Lower leg skin (tissue), 4 donors: Measurements from ENCODE around the gene ZMYND11. TPM values are rescaled to one million over a fixed set of nuclear protein-coding genes. Genes with fewer than 3 reads are reported as not detected.

Source experiments
- DNase-seq, 2 donors: peaks; one replicate each; pipeline ENCODE4 v3.0.0-alpha.2; 2019; ENCODE audit warnings: low spot score in 2 of 2
- H3K4me3 ChIP-seq: fragments of 200-600 bp; sonication (generic); 2 replicates; pipeline ENCODE4 v1.5.1; 2017; ENCODE audit warnings: mild to moderate bottlenecking, low read depth; ENCODE audit not compliant: poor library complexity, severe bottlenecking
- POLR2A ChIP-seq, 2 donors: fragments of 450-650 bp; IDR thresholded peaks; one replicate each; pipeline ENCODE4 v1.6.1; 2016 to 2017; ENCODE audit warnings: antibody characterized with exemption in 2 of 2, mild to moderate bottlenecking in 1 of 2, moderate library complexity in 1 of 2
- WGBS, 2 donors: methylation state at CpG; one replicate each; pipeline ENCODE4 v1.1.5; 2018; 5-methylcytosine and 5-hydroxymethylcytosine counted together
- intact Hi-C: fragments of 100-400 bp; cut with DNase I; formaldehyde crosslinking; loops from one replicate; pipeline ENCODE4 v1.15.0; 2023; ENCODE audit warnings: low total_unique reads
- total RNA-seq, 4 donors: library from RNA; depleted of rRNA; stranded (reverse); fragments of >200 nt; gene quantifications; one replicate each; pipeline ENCODE4 v1.1.0, GENCODE V29; 2016
- TF ChIP-seq, protein P1 (sequence below), 3 donors: fragments of 450-650 bp; IDR thresholded peaks; one replicate each; pipeline ENCODE4 v1.5.1; 2016; ENCODE audit warnings: antibody characterized with exemption in 3 of 3, mild to moderate bottlenecking in 3 of 3, moderate library complexity in 2 of 3

Gene ZMYND11
- total RNA-seq, 4 donors from 2014 or later, result 41.0 to 50.8 (median 47.7) TPM

DNA sequence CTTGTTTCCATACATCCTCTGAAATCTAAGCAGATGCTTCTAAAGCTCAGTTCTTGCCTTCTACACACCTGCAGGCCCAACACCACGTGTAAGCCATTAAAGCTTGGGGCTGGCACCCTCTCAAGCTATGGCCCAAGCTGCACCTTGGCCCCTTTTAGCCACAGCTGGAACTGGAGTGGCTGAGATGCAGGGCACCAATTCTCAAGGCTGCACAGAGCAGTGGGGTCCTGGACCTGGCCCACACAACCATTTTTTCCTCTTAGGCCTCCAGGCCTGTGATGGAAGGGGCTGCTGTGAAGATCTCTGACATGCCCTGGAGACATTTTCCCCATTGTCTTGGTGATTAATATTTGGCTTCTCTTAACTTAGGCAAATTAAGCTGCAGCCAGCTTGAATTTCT, 38.8 kb upstream of the ZMYND11 start:
- intact Hi-C loops, result no loop called here
- WGBS, 2 donors, result 0% methylated on average over 1 of the region's 1 CpG
- H3K4me3 ChIP-seq, result no peak overlapping the region
- TF ChIP-seq, protein P1, sequence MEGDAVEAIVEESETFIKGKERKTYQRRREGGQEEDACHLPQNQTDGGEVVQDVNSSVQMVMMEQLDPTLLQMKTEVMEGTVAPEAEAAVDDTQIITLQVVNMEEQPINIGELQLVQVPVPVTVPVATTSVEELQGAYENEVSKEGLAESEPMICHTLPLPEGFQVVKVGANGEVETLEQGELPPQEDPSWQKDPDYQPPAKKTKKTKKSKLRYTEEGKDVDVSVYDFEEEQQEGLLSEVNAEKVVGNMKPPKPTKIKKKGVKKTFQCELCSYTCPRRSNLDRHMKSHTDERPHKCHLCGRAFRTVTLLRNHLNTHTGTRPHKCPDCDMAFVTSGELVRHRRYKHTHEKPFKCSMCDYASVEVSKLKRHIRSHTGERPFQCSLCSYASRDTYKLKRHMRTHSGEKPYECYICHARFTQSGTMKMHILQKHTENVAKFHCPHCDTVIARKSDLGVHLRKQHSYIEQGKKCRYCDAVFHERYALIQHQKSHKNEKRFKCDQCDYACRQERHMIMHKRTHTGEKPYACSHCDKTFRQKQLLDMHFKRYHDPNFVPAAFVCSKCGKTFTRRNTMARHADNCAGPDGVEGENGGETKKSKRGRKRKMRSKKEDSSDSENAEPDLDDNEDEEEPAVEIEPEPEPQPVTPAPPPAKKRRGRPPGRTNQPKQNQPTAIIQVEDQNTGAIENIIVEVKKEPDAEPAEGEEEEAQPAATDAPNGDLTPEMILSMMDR (IDR thresholded peaks at IDR 0.05), result no peak
- no peak for TF ChIP-seq POLR2A (IDR thresholded peaks at IDR 0.05)
- DNase-seq, result no peak

GRCh38 chr10:104416-104815, 30.8 kb upstream of the ZMYND11 start:
- 88 to 90% methylated on average over 3 to 4 of the region's 4 CpGs for WGBS, 2 donors
- intact Hi-C loops, result no loop called here
- DNase-seq, result no peak
- H3K4me3 ChIP-seq, result no peak overlapping the region
- TF ChIP-seq, protein P1 (IDR thresholded peaks at IDR 0.05), result no peak
- no peak for TF ChIP-seq POLR2A (IDR thresholded peaks at IDR 0.05)

GRCh38 chr10:104862-105565, 30.2 kb upstream of the ZMYND11 start:
- intact Hi-C loops, result no loop called here
- WGBS, 2 donors, result 87 to 88% methylated on average over 14 to 16 of the region's 16 CpGs
- no peak for DNase-seq
- no peak overlapping the region for H3K4me3 ChIP-seq
- TF ChIP-seq, protein P1 (IDR thresholded peaks at IDR 0.05), result no peak
- TF ChIP-seq POLR2A (IDR thresholded peaks at IDR 0.05), result no peak

DNA sequence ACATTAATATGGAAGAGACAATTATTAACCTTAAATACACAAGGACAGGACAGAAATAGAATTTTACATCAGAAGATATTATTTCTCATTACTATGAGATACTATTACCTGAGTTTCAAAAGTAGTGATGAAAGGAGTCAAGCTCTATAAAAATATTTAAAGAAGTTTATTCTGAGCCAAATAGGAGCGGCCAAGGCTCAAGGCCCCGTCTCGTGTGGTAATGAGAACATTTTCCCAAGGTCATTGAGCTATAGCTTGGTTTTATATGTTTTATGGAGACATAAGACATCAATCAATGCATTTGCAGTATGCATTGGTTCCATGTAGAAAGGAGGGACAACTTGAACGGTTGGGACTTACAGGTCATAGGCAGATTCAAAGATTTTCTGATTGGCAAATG, 29.4 kb upstream of the ZMYND11 start:
- DNase-seq, result no peak
- intact Hi-C loops, result no loop called here
- no peak for TF ChIP-seq POLR2A (IDR thresholded peaks at IDR 0.05)
- TF ChIP-seq, protein P1 (IDR thresholded peaks at IDR 0.05), result no peak
- 91 to 92% methylated on average over 4 of the region's 4 CpGs for WGBS, 2 donors
- no peak overlapping the region for H3K4me3 ChIP-seq

DNA sequence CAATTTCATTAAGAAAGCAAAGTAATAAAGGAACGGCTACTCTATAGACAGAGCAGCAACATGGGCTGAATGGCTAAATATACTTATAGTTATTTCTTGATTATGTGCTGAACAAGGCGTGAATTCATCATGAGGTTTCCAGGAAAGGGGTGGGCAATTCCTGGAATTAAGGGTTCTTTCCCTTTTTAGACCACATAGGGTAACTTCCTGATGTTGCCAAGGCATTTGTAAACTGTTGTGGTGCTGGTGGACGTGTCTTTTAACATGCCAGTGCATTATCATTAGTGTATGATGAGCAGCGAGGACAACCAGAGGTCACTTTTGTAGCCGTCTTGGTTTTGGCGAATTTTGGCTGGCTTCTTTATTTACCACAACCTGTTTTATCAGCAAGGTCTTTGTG, 28.5 kb upstream of the ZMYND11 start:
- intact Hi-C loops, result no loop called here
- DNase-seq, result no peak
- no peak overlapping the region for H3K4me3 ChIP-seq
- TF ChIP-seq, protein P1 (IDR thresholded peaks at IDR 0.05), result no peak
- TF ChIP-seq POLR2A (IDR thresholded peaks at IDR 0.05), result no peak
- WGBS, 2 donors, result 74 to 76% methylated on average over 6 of the region's 6 CpGs

DNA sequence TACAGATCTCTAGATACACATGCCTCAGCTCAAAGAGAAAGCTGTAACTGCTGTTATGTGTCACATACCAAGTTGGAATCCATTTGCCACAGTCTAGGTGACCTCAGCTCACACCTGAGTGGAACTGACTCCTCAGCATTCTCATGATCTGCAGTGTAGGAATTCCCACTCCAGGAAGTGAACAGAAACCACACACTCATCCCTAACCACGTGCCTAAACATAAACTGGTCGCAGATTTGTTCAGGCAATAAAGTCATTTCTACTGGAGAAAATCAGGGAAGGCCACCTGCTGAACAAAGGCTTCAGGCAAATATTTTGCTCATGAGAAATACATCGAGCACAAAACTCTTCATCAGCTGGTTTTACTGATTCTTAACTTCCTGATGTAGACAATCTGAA, 23.0 kb upstream of the ZMYND11 start:
- no peak overlapping the region for H3K4me3 ChIP-seq
- no peak for DNase-seq
- 39 to 41% methylated on average over 3 of the region's 3 CpGs for WGBS, 2 donors
- intact Hi-C loops, result no loop called here
- TF ChIP-seq POLR2A (IDR thresholded peaks at IDR 0.05), result no peak
- TF ChIP-seq, protein P1 (IDR thresholded peaks at IDR 0.05), result no peak
